Measurements from ENCODE around the gene PCDHB8. TPM values are rescaled to one million over a fixed set of nuclear protein-coding genes. Genes with fewer than 3 reads are reported as not detected.
"Not testable (repeated sequence)": the region's sequence is repeated elsewhere in the genome, so short reads cannot be mapped to it uniquely, and the experiment has no call there.

PCDHB8 gene
- total RNA-seq, 6 experiments from 2014 or later = 0.12 to 0.49 (median 0.19) TPM; not detected in 2

DNA sequence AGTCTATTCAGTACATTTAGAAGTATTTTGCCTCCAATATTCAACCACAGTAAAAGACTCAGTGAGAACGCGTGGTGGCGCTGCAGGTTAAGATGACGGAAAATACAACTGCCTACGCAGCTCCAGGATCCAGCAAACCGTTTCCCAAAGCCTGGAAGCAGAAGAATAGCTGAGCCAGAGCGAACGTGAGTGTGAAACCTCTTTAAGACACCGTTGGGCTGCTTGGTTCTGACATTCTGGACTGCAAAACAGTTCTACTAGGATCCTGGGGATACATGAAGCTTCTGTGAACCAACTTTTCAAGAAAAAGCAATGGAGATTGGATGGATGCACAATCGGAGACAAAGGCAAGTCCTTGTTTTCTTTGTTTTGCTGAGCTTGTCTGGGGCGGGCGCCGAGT, 4.7 kb downstream of the PCDHB8 start, which contains the start of gene PCDHB16:
Gene PCDHB16, plus strand, starts transcription at position 140 of the 400 bp plus-strand sequence. Its CDS starts 173 bp downstream, at position 313.
- 11% methylated on average over 12 of the region's 13 CpGs for WGBS (ENCODE audit: insufficient coverage, low coverage, low lambda C conversion rate, missing lambda C conversion rate)
- H3K4me3 ChIP-seq = no peak within 1 kb of the TSS
- intact Hi-C loops (cut with DNase I) = no loop called here
- peak in 3 of 4 donors; percentile 5 to 26 (median 15) for TF ChIP-seq CTCF (IDR thresholded peaks at IDR 0.05)
- TF ChIP-seq POLR2A (IDR thresholded peaks at IDR 0.05) = no peak
- no peak for DNase-seq
- no peaks in the 10 kb centered on the region for H3K36me3 ChIP-seq
- peaks cover 0 to 3% of the 10 kb centered on the region in 2 donors for H3K27me3 ChIP-seq
- H3K27ac ChIP-seq = no peak within 1 kb of the TSS
- H3K9me3 ChIP-seq = no peaks in the 10 kb centered on the region
- no peaks in the 10 kb centered on the region for H3K4me1 ChIP-seq
- peak in 1 of 4 donors; percentile 51 for ATAC-seq

DNA sequence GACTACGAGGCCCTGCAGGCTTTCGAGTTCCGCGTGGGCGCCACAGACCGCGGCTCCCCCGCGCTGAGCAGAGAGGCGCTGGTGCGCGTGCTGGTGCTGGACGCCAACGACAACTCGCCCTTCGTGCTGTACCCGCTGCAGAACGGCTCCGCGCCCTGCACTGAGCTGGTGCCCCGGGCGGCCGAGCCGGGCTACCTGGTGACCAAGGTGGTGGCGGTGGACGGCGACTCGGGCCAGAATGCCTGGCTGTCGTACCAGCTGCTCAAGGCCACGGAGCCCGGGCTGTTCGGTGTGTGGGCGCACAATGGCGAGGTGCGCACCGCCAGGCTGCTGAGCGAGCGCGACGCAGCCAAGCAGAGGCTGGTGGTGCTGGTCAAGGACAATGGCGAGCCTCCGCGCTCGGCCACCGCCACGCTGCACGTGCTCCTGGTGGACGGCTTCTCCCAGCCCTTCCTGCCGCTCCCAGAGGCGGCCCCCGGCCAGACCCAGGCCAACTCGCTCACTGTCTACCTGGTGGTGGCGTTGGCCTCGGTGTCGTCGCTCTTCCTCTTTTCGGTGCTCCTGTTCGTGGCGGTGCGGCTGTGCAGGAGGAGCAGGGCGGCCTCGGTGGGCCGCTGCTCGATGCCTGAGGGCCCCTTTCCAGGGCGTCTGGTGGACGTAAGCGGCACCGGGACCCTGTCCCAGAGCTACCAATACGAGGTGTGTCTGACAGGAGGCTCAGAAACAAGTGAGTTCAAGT, 6.7 kb downstream of the PCDHB8 start:
- intact Hi-C loops (cut with DNase I); H3K27ac ChIP-seq; H3K36me3 ChIP-seq; H3K4me3 ChIP-seq; DNase-seq; H3K4me1 ChIP-seq; H3K27me3 ChIP-seq; H3K9me3 ChIP-seq; ATAC-seq: not testable (repeated sequence)
- 23% methylated on average over 12 of the region's 69 CpGs for WGBS (ENCODE audit: insufficient coverage, low coverage, low lambda C conversion rate, missing lambda C conversion rate)

- TF ChIP-seq CTCF (IDR thresholded peaks at IDR 0.05) = peak in 2 of 4 donors; percentile 15 to 17
- TF ChIP-seq POLR2A (IDR thresholded peaks at IDR 0.05) = no peak
- Histone ChIP-seq H3K9me3 (no peaks in the 10 kb centered on the region), H3K36me3 (no peaks in the 10 kb centered on the region), H3K27ac (no peak within 1 kb of the TSS), H3K4me3 (no peak within 1 kb of the TSS), H3K4me1 (no peaks in the 10 kb centered on the region), H3K27me3 (no peaks in the 10 kb centered on the region)
- intact Hi-C loops (cut with DNase I) = no loop called here
- no peak for ATAC-seq
- no peak for DNase-seq
- WGBS (ENCODE audit: insufficient coverage, low coverage, low lambda C conversion rate, missing lambda C conversion rate) = 19% methylated on average over 7 of the region's 9 CpGs
Measured at GRCh38 chr5:141186897-141187512, 9.4 kb downstream of the PCDHB8 start, which contains the start of gene PCDHB9. TSS of gene PCDHB9 (plus strand) at chr5:141187161. CDS start at chr5:141187319, 158 bp downstream.

GRCh38 chr5:141188682-141189081, 11.1 kb downstream of the PCDHB8 start:
- WGBS (ENCODE audit: insufficient coverage, low coverage, low lambda C conversion rate, missing lambda C conversion rate) = no CpG with 5 or more reads among the region's 37 CpGs
- H3K27me3 ChIP-seq; H3K9me3 ChIP-seq; intact Hi-C loops (cut with DNase I); DNase-seq; H3K27ac ChIP-seq; H3K4me3 ChIP-seq; ATAC-seq; H3K4me1 ChIP-seq; H3K36me3 ChIP-seq: not testable (repeated sequence)

DNA sequence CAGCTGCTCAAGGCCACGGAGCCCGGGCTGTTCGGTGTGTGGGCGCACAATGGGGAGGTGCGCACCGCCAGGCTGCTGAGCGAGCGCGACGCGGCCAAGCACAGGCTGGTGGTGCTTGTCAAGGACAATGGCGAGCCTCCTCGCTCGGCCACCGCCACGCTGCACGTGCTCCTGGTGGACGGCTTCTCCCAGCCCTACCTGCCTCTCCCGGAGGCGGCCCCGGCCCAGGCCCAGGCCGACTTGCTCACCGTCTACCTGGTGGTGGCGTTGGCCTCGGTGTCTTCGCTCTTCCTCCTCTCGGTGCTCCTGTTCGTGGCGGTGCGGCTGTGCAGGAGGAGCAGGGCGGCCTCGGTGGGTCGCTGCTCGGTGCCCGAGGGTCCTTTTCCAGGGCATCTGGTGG, 11.5 kb downstream of the PCDHB8 start:
- intact Hi-C loops (cut with DNase I) = not testable (repeated sequence)

More for the DNA sequence above, 11.5 kb downstream of the PCDHB8 start:
- not testable (repeated sequence) for H3K27ac ChIP-seq, H3K9me3 ChIP-seq, ATAC-seq, H3K4me3 ChIP-seq, H3K27me3 ChIP-seq, DNase-seq, H3K4me1 ChIP-seq, H3K36me3 ChIP-seq
- 35% methylated on average over 7 of the region's 35 CpGs for WGBS (ENCODE audit: insufficient coverage, low coverage, low lambda C conversion rate, missing lambda C conversion rate)
